ENCODE data around the gene INHBE. TPM values are rescaled to one million over a fixed set of nuclear protein-coding genes. Genes with fewer than 3 reads are reported as not detected.
"Not testable (repeated sequence)": the region's sequence is repeated elsewhere in the genome, so short reads cannot be mapped to it uniquely, and the experiment has no call there.

INHBE gene
- total RNA-seq, 4 donors from 2014 or later: not detected

DNA sequence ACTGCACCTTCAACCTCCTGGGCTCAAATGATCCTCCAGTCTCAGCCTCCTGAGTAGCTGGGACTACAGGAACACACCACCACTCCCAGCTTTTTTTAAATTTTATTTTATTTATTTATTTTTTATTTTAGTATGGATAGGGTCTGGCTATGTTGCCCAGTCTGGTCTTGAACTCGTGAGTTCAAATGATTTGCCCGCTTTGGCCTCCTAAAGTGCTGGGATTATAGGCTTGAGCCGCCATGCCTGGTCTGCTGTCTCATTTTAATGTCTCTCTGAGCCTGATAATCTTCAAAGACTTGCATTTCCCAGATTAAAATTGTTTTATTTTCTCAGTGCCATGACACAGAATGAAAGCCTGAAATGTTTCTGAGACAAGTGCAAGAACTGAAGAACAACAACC, 21.7 kb upstream of the INHBE start:
- peaks cover 5 to 24% (median 11%) of the 10 kb centered on the region in 3 donors for H3K4me1 ChIP-seq
- H3K27me3 ChIP-seq: no peaks in the 10 kb centered on the region
- H3K4me3 ChIP-seq: no peak overlapping the region
- DNase-seq: no peak
- WGBS, 2 donors: 76 to 83% methylated on average over 3 of the region's 3 CpGs
- intact Hi-C loops (cut with DNase I): no loop called here
- no peak overlapping the region for H3K27ac ChIP-seq
- H3K9me3 ChIP-seq: no peaks in the 10 kb centered on the region
- TF ChIP-seq, protein P1, sequence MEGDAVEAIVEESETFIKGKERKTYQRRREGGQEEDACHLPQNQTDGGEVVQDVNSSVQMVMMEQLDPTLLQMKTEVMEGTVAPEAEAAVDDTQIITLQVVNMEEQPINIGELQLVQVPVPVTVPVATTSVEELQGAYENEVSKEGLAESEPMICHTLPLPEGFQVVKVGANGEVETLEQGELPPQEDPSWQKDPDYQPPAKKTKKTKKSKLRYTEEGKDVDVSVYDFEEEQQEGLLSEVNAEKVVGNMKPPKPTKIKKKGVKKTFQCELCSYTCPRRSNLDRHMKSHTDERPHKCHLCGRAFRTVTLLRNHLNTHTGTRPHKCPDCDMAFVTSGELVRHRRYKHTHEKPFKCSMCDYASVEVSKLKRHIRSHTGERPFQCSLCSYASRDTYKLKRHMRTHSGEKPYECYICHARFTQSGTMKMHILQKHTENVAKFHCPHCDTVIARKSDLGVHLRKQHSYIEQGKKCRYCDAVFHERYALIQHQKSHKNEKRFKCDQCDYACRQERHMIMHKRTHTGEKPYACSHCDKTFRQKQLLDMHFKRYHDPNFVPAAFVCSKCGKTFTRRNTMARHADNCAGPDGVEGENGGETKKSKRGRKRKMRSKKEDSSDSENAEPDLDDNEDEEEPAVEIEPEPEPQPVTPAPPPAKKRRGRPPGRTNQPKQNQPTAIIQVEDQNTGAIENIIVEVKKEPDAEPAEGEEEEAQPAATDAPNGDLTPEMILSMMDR (IDR thresholded peaks at IDR 0.05): no peak
- TF ChIP-seq POLR2A (IDR thresholded peaks at IDR 0.05): no peak
- H3K36me3 ChIP-seq: no peaks in the 10 kb centered on the region

DNA sequence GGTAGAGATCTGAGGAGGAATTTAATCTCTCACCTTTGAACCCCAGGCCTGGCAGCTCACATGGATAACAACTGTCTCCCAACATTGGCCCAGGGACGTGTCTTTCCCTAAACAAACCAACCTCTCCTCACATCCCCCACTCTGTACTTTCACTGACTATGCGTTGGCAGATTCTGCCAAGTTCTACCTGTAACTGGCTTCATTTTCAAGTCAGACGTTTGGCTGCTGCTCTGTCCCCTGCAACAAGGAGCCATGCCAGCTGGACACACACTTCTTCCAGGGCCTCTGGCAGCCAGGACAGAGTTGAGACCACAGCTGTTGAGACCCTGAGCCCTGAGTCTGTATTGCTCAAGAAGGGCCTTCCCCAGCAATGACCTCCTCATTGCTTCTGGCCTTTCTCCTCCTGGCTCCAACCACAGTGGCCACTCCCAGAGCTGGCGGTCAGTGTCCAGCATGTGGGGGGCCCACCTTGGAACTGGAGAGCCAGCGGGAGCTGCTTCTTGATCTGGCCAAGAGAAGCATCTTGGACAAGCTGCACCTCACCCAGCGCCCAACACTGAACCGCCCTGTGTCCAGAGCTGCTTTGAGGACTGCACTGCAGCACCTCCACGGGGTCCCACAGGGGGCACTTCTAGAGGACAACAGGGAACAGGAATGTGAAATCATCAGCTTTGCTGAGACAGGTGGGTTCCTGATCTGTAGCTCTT, 20.4 kb upstream of the INHBE start, which contains the start of gene INHBC:
TSS of gene INHBC (plus strand) at position 268 of the 707 bp plus-strand sequence. CDS start at position 371, 103 bp downstream.
- Histone ChIP-seq H3K36me3 (no peaks in the 10 kb centered on the region), H3K4me1 (peaks cover under 1 to 11% (median 2%) of the 10 kb centered on the region in 3 donors), H3K4me3 (no peak within 1 kb of the TSS), H3K9me3 (no peaks in the 10 kb centered on the region), H3K27me3 (no peaks in the 10 kb centered on the region), H3K27ac (no peak within 1 kb of the TSS)
- DNase-seq: no peak
- 65 to 66% methylated on average over 3 to 4 of the region's 8 CpGs for WGBS, 2 donors
- TF ChIP-seq, protein P1 (IDR thresholded peaks at IDR 0.05): no peak
- TF ChIP-seq POLR2A (IDR thresholded peaks at IDR 0.05): no peak
- intact Hi-C loops (cut with DNase I): no loop called here

DNA sequence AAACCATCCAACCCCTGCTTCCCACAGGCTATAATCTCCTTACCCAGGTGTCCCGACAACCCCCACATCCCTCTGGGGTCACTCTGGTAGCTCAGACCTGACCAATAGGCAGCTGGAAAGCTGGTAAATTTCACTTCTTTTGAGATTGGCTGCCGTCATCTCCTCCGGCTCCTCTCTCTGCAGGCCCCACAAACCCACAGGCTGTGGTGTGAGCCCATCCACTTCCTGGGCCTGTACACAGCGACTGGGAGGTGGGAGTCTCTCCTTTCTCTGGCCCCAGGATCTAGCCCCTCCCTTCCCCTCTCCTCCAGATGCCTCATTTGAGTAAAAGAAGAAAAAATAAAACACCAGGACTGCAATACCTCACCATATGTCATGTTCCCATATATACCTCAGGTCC, 19.8 kb upstream of the INHBE start:
- TF ChIP-seq POLR2A (IDR thresholded peaks at IDR 0.05): no peak
- TF ChIP-seq, protein P1 (IDR thresholded peaks at IDR 0.05): no peak
- 63 to 74% methylated on average over 3 to 4 of the region's 4 CpGs for WGBS, 2 donors

DNA sequence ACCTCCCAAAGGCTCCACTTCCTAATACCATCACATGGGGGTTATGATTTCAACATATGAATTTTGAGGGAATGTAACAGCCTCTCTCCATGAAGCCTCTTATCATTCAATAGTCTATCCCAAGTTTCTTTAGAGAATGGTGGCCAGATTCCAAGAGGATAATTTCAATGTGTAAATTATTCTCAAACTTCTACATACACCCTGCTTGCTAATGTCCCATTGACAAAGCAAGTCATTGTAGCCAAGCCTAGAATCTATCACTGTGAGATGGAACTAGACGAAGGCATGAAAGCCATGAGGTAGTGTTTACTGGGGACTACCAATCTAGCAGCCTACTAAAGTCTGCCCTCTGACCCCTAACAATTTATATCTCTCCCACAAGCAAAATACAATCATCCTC, 16.7 kb upstream of the INHBE start:
- Histone ChIP-seq H3K9me3 (peaks cover 0 to 7% (median 0%) of the 10 kb centered on the region in 3 donors), H3K4me3 (no peak overlapping the region), H3K36me3 (no peaks in the 10 kb centered on the region), H3K27me3 (no peaks in the 10 kb centered on the region), H3K27ac (no peak overlapping the region), H3K4me1 (no peaks in the 10 kb centered on the region)
- 86 to 87% methylated on average over 1 of the region's 1 CpG for WGBS, 2 donors
- no peak for DNase-seq
- intact Hi-C loops (cut with DNase I): no loop called here
- TF ChIP-seq POLR2A (IDR thresholded peaks at IDR 0.05): no peak
- TF ChIP-seq, protein P1 (IDR thresholded peaks at IDR 0.05): no peak

More for the DNA sequence above, 19.8 kb upstream of the INHBE start:
- no peak for DNase-seq
- H3K36me3 ChIP-seq: no peaks in the 10 kb centered on the region
- no peaks in the 10 kb centered on the region for H3K9me3 ChIP-seq
- peaks cover 0 to 7% (median 0%) of the 10 kb centered on the region in 3 donors for H3K4me1 ChIP-seq
- H3K27me3 ChIP-seq: no peaks in the 10 kb centered on the region
- H3K27ac ChIP-seq: no peak overlapping the region
- intact Hi-C loops (cut with DNase I): no loop called here
- no peak overlapping the region for H3K4me3 ChIP-seq

DNA sequence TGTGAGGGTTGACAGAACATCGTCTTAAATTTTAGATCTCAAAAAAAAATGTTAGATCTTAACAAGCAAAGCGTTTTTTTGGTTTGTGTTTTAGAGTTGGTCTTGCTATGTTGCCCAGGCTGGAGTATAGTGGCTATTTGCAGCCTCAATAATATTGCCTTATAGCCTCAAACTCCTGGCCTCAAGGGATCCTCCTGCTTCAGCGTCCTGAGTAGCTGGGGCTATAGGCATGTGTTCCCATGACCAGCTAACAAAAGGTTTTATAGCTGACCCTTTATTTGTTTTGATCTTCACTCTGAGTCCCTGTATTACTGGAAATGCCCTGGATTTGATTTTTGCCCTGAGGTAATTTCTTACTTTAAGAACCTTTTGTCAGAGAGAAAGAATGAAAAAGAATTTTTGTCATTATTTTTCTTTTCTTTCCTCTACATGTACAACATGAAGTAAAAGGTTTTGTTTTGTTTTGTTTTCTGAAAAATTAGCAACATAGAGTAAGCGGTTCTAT, 15.3 kb upstream of the INHBE start:
- 80 to 81% methylated on average over 4 of the region's 4 CpGs for WGBS, 2 donors
- intact Hi-C loops (cut with DNase I): no loop called here
- Histone ChIP-seq H3K9me3 (peaks cover 0 to 7% (median 0%) of the 10 kb centered on the region in 3 donors), H3K27me3 (no peaks in the 10 kb centered on the region), H3K4me1 (no peaks in the 10 kb centered on the region), H3K36me3 (no peaks in the 10 kb centered on the region), H3K27ac (no peak overlapping the region), H3K4me3 (no peak overlapping the region)
- no peak for DNase-seq
- TF ChIP-seq POLR2A (IDR thresholded peaks at IDR 0.05): no peak
- TF ChIP-seq, protein P1 (IDR thresholded peaks at IDR 0.05): no peak

DNA sequence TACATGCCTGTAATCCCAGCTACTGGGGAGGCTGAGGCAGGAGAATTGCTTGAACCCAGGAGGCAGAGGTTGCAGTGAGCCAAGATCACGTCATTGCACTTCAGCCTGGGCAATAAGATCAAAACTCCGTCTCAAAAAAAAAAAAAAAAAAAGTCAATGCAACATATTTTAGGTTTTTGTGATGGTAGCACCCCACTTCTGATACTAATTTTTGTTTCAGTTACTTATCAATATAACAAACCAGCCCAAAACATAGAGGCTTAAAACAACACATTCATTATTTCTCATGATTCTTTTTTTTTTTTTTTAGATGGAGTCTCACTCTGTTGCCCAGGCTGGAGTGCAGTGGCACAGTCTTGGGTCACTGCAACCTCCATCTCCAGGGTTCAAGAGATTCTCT, 13.7 kb upstream of the INHBE start:
- H3K4me1 ChIP-seq; H3K9me3 ChIP-seq; H3K27me3 ChIP-seq; intact Hi-C loops (cut with DNase I); H3K4me3 ChIP-seq; H3K36me3 ChIP-seq; H3K27ac ChIP-seq; DNase-seq: not testable (repeated sequence)
- WGBS, 2 donors: 67 to 72% methylated on average over 2 of the region's 2 CpGs
